ENCODE data around the gene PCDHA12.

- TF ChIP-seq CTCF (IDR thresholded peaks at IDR 0.05; ENCODE audit: low read depth, low read length, poor library complexity, severe bottlenecking), result no peak
- TF ChIP-seq EZH2phosphoT487 (IDR thresholded peaks at IDR 0.05; ENCODE audit: borderline replicate concordance, low read length), result no peak
These were observed 2.1 kb downstream of the PCDHA12 start for GRCh38 chr5:140877262-140877581.
